Right lobe of liver (tissue), 4 donors: ENCODE measurements around the gene PLK1.

Experiments used
- CTCF ChIP-seq, 4 donors: fragments of 200-600 bp in 3 of 4; fragments of 450-650 bp in 1 of 4; IDR thresholded peaks; one replicate each; pipeline versions ENCODE4 v1.5.1 to v1.8.0; 2016 to 2022; ENCODE audit warnings: antibody characterized with exemption in 4 of 4, mild to moderate bottlenecking in 2 of 4
- POLR2A ChIP-seq: fragments of 450-650 bp; IDR thresholded peaks from one replicate; pipeline ENCODE4 v1.6.1; 2017; ENCODE audit warnings: antibody characterized with exemption, mild to moderate bottlenecking
- donor health status: DM: no; HTN: no; CAD: no.
- donor health status: DM: no; HTN: no; CAD: no.
- donor health status: DM: no; HTN: yes; CAD: no.

- TF ChIP-seq CTCF (IDR thresholded peaks at IDR 0.05) (no peak), POLR2A (no peak)
Observed at GRCh38 chr16:23651943-23652468, 26.7 kb upstream of the PLK1 start.
